Stomach (tissue), 4 donors: ENCODE results near the gene MACROD1.

ENCODE experiments used
- CTCF ChIP-seq, 7 experiments: fragments of 450-650 bp in 4 of 7; fragments of 200-600 bp in 3 of 7; sonication (generic) in 3 of 7; IDR thresholded peaks; one replicate each; pipeline ENCODE4 v1.5.1; 2016 to 2019; ENCODE audit warnings: antibody characterized with exemption in 7 of 7, control low read depth in 2 of 7, mild to moderate bottlenecking in 1 of 7
- EP300 ChIP-seq: sonication (generic); formaldehyde crosslinking; IDR thresholded peaks from one replicate; pipeline ENCODE4 v1.6.1; 2017; ENCODE audit warnings: antibody characterized with exemption
- POLR2A ChIP-seq, 4 donors: fragments of 450-650 bp; IDR thresholded peaks; one replicate each; pipeline ENCODE4 v1.6.1; 2016; ENCODE audit warnings: antibody characterized with exemption in 4 of 4, control low read depth in 2 of 4, mild to moderate bottlenecking in 1 of 4, moderate library complexity in 1 of 4
- POLR2AphosphoS5 ChIP-seq, 3 donors: sonication (generic); formaldehyde crosslinking; IDR thresholded peaks; one replicate each; pipeline ENCODE4 v1.6.1; 2016; ENCODE audit warnings: antibody characterized with exemption in 3 of 3

GRCh38 chr11:64100360-64100759 is 65.6 kb downstream of the MACROD1 start:
- no peak for TF ChIP-seq POLR2A (IDR thresholded peaks at IDR 0.05)
- TF ChIP-seq CTCF (IDR thresholded peaks at IDR 0.05) = no peak
- no peak for TF ChIP-seq POLR2AphosphoS5 (IDR thresholded peaks at IDR 0.05)
- no peak for TF ChIP-seq EP300
